Aorta (tissue), 5 donors: ENCODE results near the gene EIPR1. TPM values are rescaled to one million over a fixed set of nuclear protein-coding genes. Genes with fewer than 3 reads are reported as not detected.
A peak's percentile ranks its signal among the peaks of the same experiment; 100 is the strongest.

Experiments
- ATAC-seq: fragments of 200-7000 bp; cut with Tn5 transposase; one replicate; pipeline ENCODE4 v1.9.1; 2022; ENCODE audit warnings: moderate library complexity; ENCODE audit not compliant: low FRiP score
- DNase-seq, 2 donors: peaks; one replicate each; pipeline ENCODE4 v3.0.0-alpha.2; 2020
- H3K27ac ChIP-seq, 2 donors: one replicate each; pipeline ENCODE4 v1.5.1; 2013; ENCODE audit warnings: low read length in 2 of 2, mild to moderate bottlenecking in 2 of 2, moderate library complexity in 2 of 2, control low read depth in 1 of 2, inconsistent platforms in 1 of 2, low read depth in 1 of 2
- H3K27me3 ChIP-seq, 2 donors: one replicate each; pipeline ENCODE4 v1.6.1; 2013; ENCODE audit warnings: control low read depth in 1 of 2, low read length in 1 of 2, mild to moderate bottlenecking in 1 of 2, moderate library complexity in 1 of 2; ENCODE audit not compliant: insufficient read depth in 2 of 2, control insufficient read depth in 1 of 2
- H3K36me3 ChIP-seq, 2 donors: one replicate each; pipeline ENCODE4 v1.6.1; 2013; ENCODE audit warnings: control low read depth in 1 of 2, low read length in 1 of 2, mild to moderate bottlenecking in 1 of 2; ENCODE audit not compliant: insufficient read depth in 2 of 2, control insufficient read depth in 1 of 2
- H3K4me1 ChIP-seq, 2 donors: one replicate each; pipeline ENCODE4 v1.6.1; 2013; ENCODE audit warnings: low read length in 2 of 2, control low read depth in 1 of 2, mild to moderate bottlenecking in 1 of 2, moderate library complexity in 1 of 2; ENCODE audit not compliant: insufficient read depth in 2 of 2, control insufficient read depth in 1 of 2
- H3K4me3 ChIP-seq, 2 donors: one replicate each; pipeline ENCODE4 v1.5.1; 2013; ENCODE audit warnings: low read length in 2 of 2, control low read depth in 1 of 2, mild to moderate bottlenecking in 1 of 2
- H3K9me3 ChIP-seq: one replicate; pipeline ENCODE4 v1.6.1; 2013; ENCODE audit warnings: mild to moderate bottlenecking, low read length; ENCODE audit not compliant: control insufficient read depth
- WGBS, 2 donors: extraction: QIAGEN DNeasy Blood & Tissue Kit; methylation state at CpG; one replicate each; pipeline ENCODE4 v1.1.7; 2013; 5-methylcytosine and 5-hydroxymethylcytosine counted together
- intact Hi-C, 2 donors: fragments of 100-400 bp; cut with DNase I; formaldehyde crosslinking; loops; one replicate each; pipeline versions ENCODE4 v1.14.2 to v1.15.0; 2022
- polyA plus RNA-seq, 2 donors: library from polyadenylated mRNA; stranded (reverse); fragments of 200-250 nt; gene quantifications; one replicate each; pipeline ENCODE4 v1.2.3, GENCODE V29; 2013
- total RNA-seq, 2 donors: library from RNA; stranded (reverse); fragmentation: NEBNext Ultra II Directional; extraction: Animal tissue kit (Norgen Biotek cat#: 25700); gene quantifications; one replicate each; pipeline ENCODE4 v1.2.1, GENCODE V29; 2021
- donor health status: healthy with polysubstance abuse.
- donor health status: Bipolar disorder and iron deficiency.
- donor health status: DM: no; HTN: no; CAD: no.
- donor health status: DM: no; HTN: no; CAD: no.
- donor health status: DM: yes; HTN: yes; CAD: no.

EIPR1 gene
- total and polyA plus RNA-seq, 4 donors: 9.7 to 13.7 (median 10.0) TPM

DNA sequence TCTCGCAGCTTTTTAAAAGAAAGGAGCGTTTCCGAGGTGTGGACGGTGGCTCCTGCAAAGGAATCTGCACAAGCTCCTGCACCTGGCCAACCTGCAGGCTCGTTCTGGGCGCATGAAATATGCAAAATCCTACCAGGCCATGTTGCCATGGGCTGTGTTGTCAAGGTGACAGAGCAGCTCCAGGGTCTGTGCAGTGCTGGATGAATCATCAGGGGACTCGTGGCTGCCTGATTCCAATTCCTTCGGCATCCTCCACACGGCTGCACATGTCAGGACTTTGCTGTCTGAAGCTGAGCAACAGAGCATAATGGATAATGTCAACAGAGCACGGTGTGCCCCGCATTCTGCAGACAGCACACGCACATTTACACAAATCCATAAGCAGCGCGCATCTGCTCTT, 120.5 kb downstream of the EIPR1 start:
- no peak for DNase-seq
- no peak overlapping the region for H3K27ac ChIP-seq
- H3K36me3 ChIP-seq: peaks cover 0 to 2% of the 10 kb centered on the region in 2 donors
- no peaks in the 10 kb centered on the region for H3K4me1 ChIP-seq
- intact Hi-C loops: no loop called here
- H3K9me3 ChIP-seq: no peaks in the 10 kb centered on the region
- no peaks in the 10 kb centered on the region for H3K27me3 ChIP-seq
- no peak for ATAC-seq
- H3K4me3 ChIP-seq: no peak overlapping the region
- 82 to 84% methylated on average over 14 of the region's 14 CpGs for WGBS, 2 donors

- DNase-seq: no peak
- intact Hi-C loops: no loop called here
- no peak for ATAC-seq
- Histone ChIP-seq H3K27me3 (no peaks in the 10 kb centered on the region), H3K9me3 (no peaks in the 10 kb centered on the region), H3K4me1 (no peaks in the 10 kb centered on the region), H3K4me3 (no peak overlapping the region), H3K27ac (no peak overlapping the region), H3K36me3 (peaks cover 0 to 2% of the 10 kb centered on the region in 2 donors)
- 96 to 97% methylated on average over 13 of the region's 13 CpGs for WGBS, 2 donors
These were observed 121.0 kb downstream of the EIPR1 start for GRCh38 chr2:3256605-3257004.

DNA sequence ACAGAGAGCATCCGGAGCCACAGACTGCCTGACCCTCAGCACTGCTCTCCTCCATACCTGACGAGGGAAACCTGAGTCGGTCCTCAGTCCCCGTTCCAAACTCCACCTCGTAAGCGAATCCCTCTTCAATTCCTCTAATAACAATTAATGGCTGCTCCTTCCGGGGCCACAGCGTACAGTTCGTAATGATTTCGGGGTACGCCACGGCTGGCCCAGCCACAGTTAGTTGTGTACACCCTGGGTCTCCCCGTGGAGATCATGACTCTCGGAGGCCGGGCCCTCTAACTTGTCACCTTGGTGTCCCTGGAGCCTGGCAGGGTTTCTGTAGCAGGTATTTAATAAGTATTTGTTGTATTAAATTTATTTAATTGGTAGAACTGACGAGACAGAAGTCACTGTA, 121.5 kb downstream of the EIPR1 start:
- Histone ChIP-seq H3K4me1 (no peaks in the 10 kb centered on the region), H3K27ac (no peak overlapping the region), H3K27me3 (no peaks in the 10 kb centered on the region), H3K36me3 (peaks cover 0 to 2% of the 10 kb centered on the region in 2 donors), H3K4me3 (no peak overlapping the region), H3K9me3 (no peaks in the 10 kb centered on the region)
- intact Hi-C loops: no loop called here
- DNase-seq (peak in 1 of 2 donors; percentile 61), ATAC-seq (no peak)
- WGBS, 2 donors: 97 to 98% methylated on average over 16 of the region's 16 CpGs

GRCh38 chr2:3254442-3254941, 123.1 kb downstream of the EIPR1 start:
- Histone ChIP-seq H3K27me3 (no peaks in the 10 kb centered on the region), H3K9me3 (peaks cover 7% of the 10 kb centered on the region), H3K4me3 (no peak overlapping the region), H3K27ac (no peak overlapping the region), H3K36me3 (peaks cover 0 to 2% of the 10 kb centered on the region in 2 donors), H3K4me1 (no peaks in the 10 kb centered on the region)
- WGBS, 2 donors: 85 to 87% methylated on average over 10 of the region's 10 CpGs
- ATAC-seq (no peak), DNase-seq (no peak)
- intact Hi-C loops: no loop called here

DNA sequence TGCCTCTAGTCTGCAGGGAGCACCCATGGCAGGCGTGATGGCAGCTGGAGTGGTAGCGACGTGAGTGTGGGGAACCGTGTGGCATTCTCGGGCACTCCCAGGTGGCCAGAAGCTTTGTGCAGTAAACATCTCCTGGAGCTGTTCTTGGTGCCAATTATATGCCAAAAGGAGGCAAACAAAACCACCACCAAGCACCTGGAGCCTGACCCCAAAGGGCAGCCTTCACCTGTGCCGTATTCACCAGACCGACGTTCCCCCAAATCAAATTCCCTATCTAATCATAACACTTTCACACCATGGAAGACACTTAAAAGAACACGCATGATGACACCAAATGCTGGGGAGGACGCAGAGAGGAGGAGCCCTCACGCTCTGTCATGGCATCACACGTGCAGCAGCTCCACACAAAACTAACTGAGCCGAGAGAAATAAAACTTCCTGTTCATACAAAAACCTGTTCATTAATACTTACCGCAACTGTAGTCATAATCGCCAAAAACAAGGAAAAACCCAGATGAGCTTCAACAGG, 123.6 kb downstream of the EIPR1 start:
- peaks cover 0 to 2% of the 10 kb centered on the region in 2 donors for H3K36me3 ChIP-seq
- 88 to 92% methylated on average over 15 of the region's 15 CpGs for WGBS, 2 donors
- DNase-seq: no peak
- H3K4me3 ChIP-seq: no peak overlapping the region
- ATAC-seq: no peak
- no peaks in the 10 kb centered on the region for H3K27me3 ChIP-seq
- H3K27ac ChIP-seq: no peak overlapping the region
- H3K9me3 ChIP-seq: peaks cover 7% of the 10 kb centered on the region
- H3K4me1 ChIP-seq: no peaks in the 10 kb centered on the region
- intact Hi-C loops: no loop called here

- DNase-seq (no peak), ATAC-seq (no peak)
- intact Hi-C loops: no loop called here
- peaks cover 7% of the 10 kb centered on the region for H3K9me3 ChIP-seq
- H3K36me3 ChIP-seq: peaks cover 0 to 2% of the 10 kb centered on the region in 2 donors
- 63 to 71% methylated on average over 15 of the region's 15 CpGs for WGBS, 2 donors
- H3K27ac ChIP-seq: no peak overlapping the region
- H3K27me3 ChIP-seq: no peaks in the 10 kb centered on the region
- H3K4me1 ChIP-seq: no peaks in the 10 kb centered on the region
- H3K4me3 ChIP-seq: no peak overlapping the region
These were observed 125.7 kb downstream of the EIPR1 start for GRCh38 chr2:3251946-3252345.

DNA sequence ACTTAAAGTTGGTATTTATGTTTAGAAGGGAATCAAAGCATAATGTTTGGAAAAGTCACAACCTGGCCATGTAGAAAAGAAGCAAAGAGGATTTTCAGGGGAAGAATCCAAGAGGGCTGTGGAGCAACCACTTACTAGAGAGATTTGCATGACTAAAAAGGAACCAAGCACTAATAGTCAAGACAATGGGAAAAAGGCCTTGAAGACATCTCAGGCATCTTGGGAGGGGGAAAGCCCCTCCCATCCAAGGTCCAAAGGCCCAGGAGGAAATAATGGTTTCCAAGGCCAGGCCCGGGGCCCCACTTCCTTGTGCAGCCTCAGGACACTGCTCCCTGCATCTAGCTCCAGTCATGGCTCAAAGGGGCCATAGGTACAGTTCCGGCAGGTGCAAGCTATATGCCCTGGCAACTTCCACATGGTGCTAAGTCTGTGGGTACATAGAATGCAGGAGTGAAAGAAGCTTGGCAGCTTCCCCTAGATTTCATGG, 128.1 kb downstream of the EIPR1 start:
- no peaks in the 10 kb centered on the region for H3K4me1 ChIP-seq
- no peak for DNase-seq
- no peaks in the 10 kb centered on the region for H3K27me3 ChIP-seq
- 96 to 100% methylated on average over 2 of the region's 2 CpGs for WGBS, 2 donors
- no peak overlapping the region for H3K4me3 ChIP-seq
- intact Hi-C loops: no loop called here
- H3K9me3 ChIP-seq: peaks cover 8% of the 10 kb centered on the region
- no peaks in the 10 kb centered on the region for H3K36me3 ChIP-seq
- ATAC-seq: no peak
- no peak overlapping the region for H3K27ac ChIP-seq

DNA sequence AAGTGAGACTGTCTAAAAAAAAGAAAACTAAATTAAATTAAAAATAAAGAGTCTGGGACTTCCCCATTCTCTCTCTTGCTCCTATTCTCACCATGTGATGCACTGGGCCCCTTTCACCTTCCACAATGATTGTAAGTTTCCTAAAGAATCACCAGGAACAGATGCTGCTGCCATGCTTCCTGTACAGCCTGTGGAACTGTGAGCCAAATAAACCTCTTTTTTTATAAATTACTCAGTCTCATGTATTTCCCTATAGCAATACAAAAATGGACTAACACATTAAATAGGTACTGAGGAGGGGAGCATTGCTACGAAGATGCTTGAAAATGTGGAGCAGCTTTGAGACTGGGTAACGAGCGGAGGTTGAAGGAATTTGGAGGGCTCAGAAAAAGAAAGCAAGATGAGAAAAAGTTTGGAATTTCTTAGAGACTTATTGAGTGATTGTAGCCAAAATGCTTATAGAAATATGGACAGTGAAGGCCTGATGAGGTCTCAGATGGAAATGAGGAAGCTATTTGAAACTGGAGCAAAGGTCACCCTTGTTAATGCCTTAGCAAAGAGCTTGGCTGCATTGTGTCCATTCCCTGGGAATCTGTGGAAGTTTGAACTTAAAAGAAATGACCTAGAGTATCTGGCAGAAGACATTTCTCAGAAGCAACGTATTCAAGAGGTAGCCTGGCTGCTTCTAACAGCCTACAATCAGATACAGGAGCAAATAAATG, 128.7 kb downstream of the EIPR1 start:
- no peaks in the 10 kb centered on the region for H3K27me3 ChIP-seq
- intact Hi-C loops: no loop called here
- H3K4me1 ChIP-seq: no peaks in the 10 kb centered on the region
- ATAC-seq (no peak), DNase-seq (no peak)
- no peaks in the 10 kb centered on the region for H3K36me3 ChIP-seq
- no peak overlapping the region for H3K4me3 ChIP-seq
- no peak overlapping the region for H3K27ac ChIP-seq
- 93 to 94% methylated on average over 4 of the region's 4 CpGs for WGBS, 2 donors
- peaks cover 8% of the 10 kb centered on the region for H3K9me3 ChIP-seq
